Kidney epithelial cell (primary cell): ENCODE results near the gene PCDHB8. TPM values are rescaled to one million over a fixed set of nuclear protein-coding genes. Genes with fewer than 3 reads are reported as not detected.
A peak's percentile ranks its signal among the peaks of the same experiment; 100 is the strongest.
"Not testable (repeated sequence)": the region's sequence is repeated elsewhere in the genome, so short reads cannot be mapped to it uniquely, and the experiment has no call there.

Source experiments
- DNase-seq: peaks from one replicate; pipeline ENCODE4 v3.0.0-alpha.2; 2010; ENCODE audit warnings: low read depth
- H3K27me3 ChIP-seq: 2 replicates; pipeline ENCODE4 v1.6.0; 2011; ENCODE audit warnings: low read length; ENCODE audit not compliant: control insufficient read depth, insufficient read depth
- H3K36me3 ChIP-seq: 2 replicates; pipeline ENCODE4 v1.5.1; 2011; ENCODE audit warnings: low read length; ENCODE audit not compliant: control insufficient read depth, insufficient read depth
- H3K4me3 ChIP-seq: 2 replicates; pipeline ENCODE4 v1.5.1; 2011; ENCODE audit warnings: low read depth, mild to moderate bottlenecking, control low read depth, low read length
- CTCF ChIP-seq: IDR thresholded peaks from 2 replicates; pipeline ENCODE4 v1.5.1; 2011; ENCODE audit warnings: mild to moderate bottlenecking, moderate library complexity, low read length, control low read depth, inconsistent platforms; ENCODE audit not compliant: insufficient read depth, poor library complexity, severe bottlenecking
- total RNA-seq: library from RNA; depleted of rRNA; stranded (reverse); fragments of >200 nt; gene quantifications from 2 replicates; pipeline ENCODE4 v1.2.3, GENCODE V29; 2015

The PCDHB8 gene
- total RNA-seq, 1 donor from 2014 or later, result 0.84 TPM

- no peak for TF ChIP-seq CTCF
- Histone ChIP-seq H3K27me3 (no peaks in the 10 kb centered on the region), H3K4me3 (no peak overlapping the region), H3K36me3 (no peaks in the 10 kb centered on the region)
- no peak for DNase-seq
Measured at GRCh38 chr5:141175933-141176332, 1.7 kb upstream of the PCDHB8 start.

- not testable (repeated sequence) for H3K4me3 ChIP-seq, H3K27me3 ChIP-seq, DNase-seq, H3K36me3 ChIP-seq
Measured at GRCh38 chr5:141179371-141179770, 1.8 kb downstream of the PCDHB8 start.

GRCh38 chr5:141179876-141180275 is 2.3 kb downstream of the PCDHB8 start:
- not testable (repeated sequence) for DNase-seq, H3K27me3 ChIP-seq, H3K36me3 ChIP-seq, H3K4me3 ChIP-seq

- TF ChIP-seq CTCF, result no peak
- no peak for DNase-seq
- no peaks in the 10 kb centered on the region for H3K36me3 ChIP-seq
- H3K4me3 ChIP-seq, result no peak overlapping the region
- H3K27me3 ChIP-seq, result no peaks in the 10 kb centered on the region
Measured at GRCh38 chr5:141180313-141180712, 2.7 kb downstream of the PCDHB8 start.

GRCh38 chr5:141182248-141182647 is 4.7 kb downstream of the PCDHB8 start, which contains the start of gene PCDHB16:
Gene PCDHB16 (plus strand): TSS chr5:141182387. CDS start chr5:141182560, 173 bp downstream.
- no peak for TF ChIP-seq CTCF
- Histone ChIP-seq H3K4me3 (no peak within 1 kb of the TSS), H3K27me3 (no peaks in the 10 kb centered on the region), H3K36me3 (no peaks in the 10 kb centered on the region)
- DNase-seq, result no peak

GRCh38 chr5:141184117-141184855 is 6.7 kb downstream of the PCDHB8 start:
- not testable (repeated sequence) for DNase-seq, H3K36me3 ChIP-seq, H3K27me3 ChIP-seq, H3K4me3 ChIP-seq

- TF ChIP-seq CTCF, result peak; percentile 22
- DNase-seq, result no peak
- Histone ChIP-seq H3K4me3 (no peak within 1 kb of the TSS), H3K36me3 (no peaks in the 10 kb centered on the region), H3K27me3 (no peaks in the 10 kb centered on the region)
Measured at GRCh38 chr5:141186897-141187512, 9.4 kb downstream of the PCDHB8 start, which contains the start of gene PCDHB9. Gene PCDHB9 (plus strand): TSS chr5:141187161. CDS start chr5:141187319, 158 bp downstream.

- H3K27me3 ChIP-seq, DNase-seq, H3K36me3 ChIP-seq, H3K4me3 ChIP-seq: not testable (repeated sequence)
Measured at GRCh38 chr5:141188682-141189081, 11.1 kb downstream of the PCDHB8 start.

GRCh38 chr5:141189131-141189530 is 11.5 kb downstream of the PCDHB8 start:
- DNase-seq, H3K27me3 ChIP-seq, H3K36me3 ChIP-seq, H3K4me3 ChIP-seq: not testable (repeated sequence)
